K562 (cell line): ENCODE measurements around the gene TERB1. TPM values are rescaled to one million over a fixed set of nuclear protein-coding genes. Genes with fewer than 3 reads are reported as not detected.

ENCODE experiments used
- FIP1L1 ChIP-seq: fragments of 200-400 bp; formaldehyde crosslinking; IDR thresholded peaks from 2 replicates; pipeline ENCODE4 v1.6.1; 2018; ENCODE audit warnings: mild to moderate bottlenecking, low read depth, low read length; ENCODE audit not compliant: poor library complexity, severe bottlenecking
- HDAC6 ChIP-seq: IDR thresholded peaks from 2 replicates; pipeline ENCODE4 v1.6.1; 2012; ENCODE audit warnings: low read depth, mild to moderate bottlenecking, control low read depth, inconsistent platforms, low read length, moderate library complexity
- NFIC ChIP-seq: fragments of 450-650 bp; IDR thresholded peaks from 2 replicates; pipeline ENCODE4 v1.6.1; 2017; ENCODE audit warnings: mild to moderate bottlenecking, inconsistent platforms
- NFXL1 ChIP-seq: fragments of 450-650 bp; formaldehyde crosslinking; IDR thresholded peaks from 2 replicates; pipeline ENCODE4 v1.4.0; 2021; ENCODE audit warnings: mild to moderate bottlenecking
- POLR2AphosphoS2 ChIP-seq: IDR thresholded peaks from 2 replicates; pipeline ENCODE4 v1.6.1; 2012; ENCODE audit warnings: low read length, improper control_type of control experiment
- SMAD2 ChIP-seq: fragments of 150-350 bp; IDR thresholded peaks from 2 replicates; pipeline ENCODE4 v1.6.1; 2014; ENCODE audit warnings: low read depth, mild to moderate bottlenecking, low read length
- TCF3 ChIP-seq: sonication (generic); formaldehyde crosslinking; IDR thresholded peaks from 2 replicates; pipeline ENCODE4 v1.4.0; 2020; ENCODE audit warnings: mild to moderate bottlenecking, missing genetic modification reagents
- ZMIZ1 ChIP-seq, 2 experiments: fragments of 150-350 bp in 1 of 2; IDR thresholded peaks; 2 replicates each; pipeline ENCODE4 v1.6.1; 2012 to 2016; ENCODE audit warnings: low read depth in 2 of 2, low read length in 2 of 2, mild to moderate bottlenecking in 1 of 2, moderate library complexity in 1 of 2
- ZNF75A ChIP-seq: fragments of 450-650 bp; formaldehyde crosslinking; IDR thresholded peaks from 2 replicates; pipeline ENCODE4 v1.4.0; 2020; ENCODE audit warnings: mild to moderate bottlenecking
- polyA plus RNA-seq, 8 experiments: library from polyadenylated mRNA; depleted of rRNA in 4 of 8; stranded (reverse) in 5 of 8; unstranded in 3 of 8; fragments of >200 nt; fragmentation: Nextera tagmentation in 2 of 8; fragmentation: Illumina TruSeq in 1 of 8; extraction: Ambion mirVana in 2 of 8; extraction: Trizol in 1 of 8; gene quantifications; 2 replicates each; pipeline versions ENCODE4 v1.2.1 to v1.2.3, GENCODE V29; 2011 to 2014; ENCODE audit warnings: inconsistent platforms in 1 of 8, missing spikeins in 1 of 8
- total RNA-seq, 7 experiments: library from RNA; depleted of rRNA in 6 of 7; stranded (reverse); fragments of >200 nt in 6 of 7; fragmentation: Illumina TruSeq in 2 of 7; extraction: Trizol in 2 of 7; gene quantifications; 2 replicates each; pipeline versions ENCODE4 v1.2.1 to v1.2.3, GENCODE V29; 2011 to 2021; ENCODE audit warnings: low replicate concordance in 1 of 7
- TF ChIP-seq, protein P1 (sequence below), 2 experiments: fragments of 450-650 bp in 1 of 2; sonication (generic) in 1 of 2; formaldehyde crosslinking in 1 of 2; IDR thresholded peaks in 1 of 2; conservative IDR thresholded peaks in 1 of 2; 2 replicates each; pipeline versions ENCODE4 v1.6.1 to v1.8.1; 2016 to 2023; ENCODE audit warnings: mild to moderate bottlenecking in 2 of 2, moderate library complexity in 2 of 2, inconsistent platforms in 1 of 2, missing genetic modification reagents in 1 of 2
- TF ChIP-seq, protein P2 (sequence below): conservative IDR thresholded peaks from 2 replicates; pipeline ENCODE4 v1.6.1; 2011; ENCODE audit warnings: low read depth, mild to moderate bottlenecking, low read length; ENCODE audit not compliant: control insufficient read depth
- TF ChIP-seq, protein P3 (sequence below), 2 experiments: fragments of 250-450 bp in 1 of 2; fragments of 450-650 bp in 1 of 2; sonication (Bioruptor Pico) in 1 of 2; IDR thresholded peaks; 2 replicates each; pipeline versions ENCODE4 v1.6.1 to v1.8.0; 2016 to 2021; ENCODE audit warnings: mild to moderate bottlenecking in 2 of 2, moderate library complexity in 2 of 2, missing compliant biosample characterization in 1 of 2, missing genetic modification characterization in 1 of 2

Gene TERB1
- total and polyA plus RNA-seq, 9 of the 15 experiments (the other 6 are each of a cell fraction or from before 2014, with no cell fraction given): not detected

- TF ChIP-seq FIP1L1 (no peak), SMAD2 (no peak), NFXL1 (CRISPR knock-in tag) (no peak), TCF3 (CRISPR knock-in tag) (no peak), POLR2AphosphoS2 (peak; percentile 91), NFIC (no peak), ZMIZ1 (IDR thresholded peaks at IDR 0.05; ENCODE audit: low read depth in 2 of 2, low read length in 2 of 2) (no peak), HDAC6 (no peak), ZNF75A (CRISPR knock-in tag) (no peak)
- TF ChIP-seq, protein P1, sequence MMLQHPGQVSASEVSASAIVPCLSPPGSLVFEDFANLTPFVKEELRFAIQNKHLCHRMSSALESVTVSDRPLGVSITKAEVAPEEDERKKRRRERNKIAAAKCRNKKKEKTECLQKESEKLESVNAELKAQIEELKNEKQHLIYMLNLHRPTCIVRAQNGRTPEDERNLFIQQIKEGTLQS (IDR thresholded peaks at IDR 0.05): no peak
- TF ChIP-seq, protein P1 (CRISPR knock-in tag; conservative IDR thresholded peaks at IDR 0.05): no peak
- TF ChIP-seq, protein P2, sequence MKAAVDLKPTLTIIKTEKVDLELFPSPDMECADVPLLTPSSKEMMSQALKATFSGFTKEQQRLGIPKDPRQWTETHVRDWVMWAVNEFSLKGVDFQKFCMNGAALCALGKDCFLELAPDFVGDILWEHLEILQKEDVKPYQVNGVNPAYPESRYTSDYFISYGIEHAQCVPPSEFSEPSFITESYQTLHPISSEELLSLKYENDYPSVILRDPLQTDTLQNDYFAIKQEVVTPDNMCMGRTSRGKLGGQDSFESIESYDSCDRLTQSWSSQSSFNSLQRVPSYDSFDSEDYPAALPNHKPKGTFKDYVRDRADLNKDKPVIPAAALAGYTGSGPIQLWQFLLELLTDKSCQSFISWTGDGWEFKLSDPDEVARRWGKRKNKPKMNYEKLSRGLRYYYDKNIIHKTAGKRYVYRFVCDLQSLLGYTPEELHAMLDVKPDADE: no peak
- TF ChIP-seq, protein P3, sequence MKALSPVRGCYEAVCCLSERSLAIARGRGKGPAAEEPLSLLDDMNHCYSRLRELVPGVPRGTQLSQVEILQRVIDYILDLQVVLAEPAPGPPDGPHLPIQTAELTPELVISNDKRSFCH (CRISPR knock-in tag; IDR thresholded peaks at IDR 0.05): no peak
- TF ChIP-seq, protein P3 (tag; IDR thresholded peaks at IDR 0.05): no peak
These were observed 84.2 kb downstream of the TERB1 start (continued) for GRCh38 chr16:66717112-66717675.
